Ishikawa (cell line): ENCODE results near the gene USP32.

ENCODE experiments used
- CEBPB ChIP-seq: IDR thresholded peaks from 2 replicates; pipeline ENCODE4 v1.6.1; 2012
- CREB1 ChIP-seq: IDR thresholded peaks from 2 replicates; pipeline ENCODE4 v1.6.1; 2012; ENCODE audit warnings: low read depth
- EGR1 ChIP-seq: IDR thresholded peaks from 2 replicates; pipeline ENCODE4 v1.6.1; 2012
- EP300 ChIP-seq: IDR thresholded peaks from 2 replicates; pipeline ENCODE4 v1.6.1; 2012; ENCODE audit warnings: borderline replicate concordance
- FOXM1 ChIP-seq: IDR thresholded peaks from 2 replicates; pipeline ENCODE4 v1.6.1; 2012; ENCODE audit warnings: low read depth, borderline replicate concordance
- MAX ChIP-seq: IDR thresholded peaks from 2 replicates; pipeline ENCODE4 v1.6.1; 2012
- NFIC ChIP-seq: IDR thresholded peaks from 2 replicates; pipeline ENCODE4 v1.6.1; 2012
- RAD21 ChIP-seq: IDR thresholded peaks from 2 replicates; pipeline ENCODE4 v1.6.1; 2012; ENCODE audit warnings: low read depth
- REST ChIP-seq: IDR thresholded peaks from 2 replicates; pipeline ENCODE4 v1.6.1; 2012; ENCODE audit warnings: low read depth, mild to moderate bottlenecking
- TAF1 ChIP-seq: IDR thresholded peaks from 2 replicates; pipeline ENCODE4 v1.6.1; 2012; ENCODE audit warnings: low read depth, mild to moderate bottlenecking
- TCF12 ChIP-seq: IDR thresholded peaks from 2 replicates; pipeline ENCODE4 v1.6.1; 2012; ENCODE audit warnings: low read depth
- TEAD4 ChIP-seq: IDR thresholded peaks from 2 replicates; pipeline ENCODE4 v1.6.1; 2012
- USF1 ChIP-seq: IDR thresholded peaks from 2 replicates; pipeline ENCODE4 v1.6.1; 2012
- YY1 ChIP-seq: IDR thresholded peaks from 2 replicates; pipeline ENCODE4 v1.6.1; 2012; ENCODE audit warnings: low read depth
- ZBTB7A ChIP-seq: IDR thresholded peaks from 2 replicates; pipeline ENCODE4 v1.6.1; 2012; ENCODE audit warnings: low read depth

The USP32 gene

GRCh38 chr17:60372790-60373483 is 19.0 kb downstream of the USP32 start:
- TF ChIP-seq EGR1: no peak
- TF ChIP-seq REST: no peak
- TF ChIP-seq ZBTB7A: no peak
- TF ChIP-seq MAX: no peak
- TF ChIP-seq YY1: no peak
- no peak for TF ChIP-seq FOXM1
- no peak for TF ChIP-seq CREB1
- no peak for TF ChIP-seq TEAD4
- TF ChIP-seq EP300: no peak
- TF ChIP-seq NFIC: no peak

- TF ChIP-seq ZBTB7A (no peak), EP300 (no peak)
These were observed 20.0 kb downstream of the USP32 start for GRCh38 chr17:60371818-60372510.

- no peak for TF ChIP-seq CEBPB
- no peak for TF ChIP-seq USF1
- no peak for TF ChIP-seq EGR1
- no peak for TF ChIP-seq TEAD4
- no peak for TF ChIP-seq RAD21
- no peak for TF ChIP-seq TAF1
- no peak for TF ChIP-seq FOXM1
- no peak for TF ChIP-seq EP300
- TF ChIP-seq MAX: no peak
- TF ChIP-seq REST: no peak
- TF ChIP-seq NFIC: no peak
- no peak for TF ChIP-seq CREB1
- TF ChIP-seq YY1: no peak
These were observed 20.5 kb downstream of the USP32 start for GRCh38 chr17:60371416-60371815.

GRCh38 chr17:60369727-60370126 is 22.2 kb downstream of the USP32 start:
- TF ChIP-seq EP300 (no peak), CREB1 (no peak), RAD21 (no peak), NFIC (no peak), USF1 (no peak), TAF1 (no peak), TCF12 (no peak)

- no peak for TF ChIP-seq REST
- no peak for TF ChIP-seq ZBTB7A
- TF ChIP-seq TCF12: no peak
- no peak for TF ChIP-seq NFIC
- no peak for TF ChIP-seq USF1
- TF ChIP-seq EP300: no peak
These were observed 28.1 kb downstream of the USP32 start for GRCh38 chr17:60363700-60364405.
